Measurements from ENCODE around the gene SRPK2. TPM values are rescaled to one million over a fixed set of nuclear protein-coding genes. Genes with fewer than 3 reads are reported as not detected.

Gene SRPK2
- total and polyA plus RNA-seq, 2 of the 8 experiments (the other 6 are each of a cell fraction or from before 2014, with no cell fraction given): 10.0 to 47.1 TPM

- TF ChIP-seq SRF (IDR thresholded peaks at IDR 0.05; ENCODE audit: low read depth, low read length) (no peak), RNF2 (IDR thresholded peaks at IDR 0.05; ENCODE audit: borderline replicate concordance, low read depth, low read length, missing control alignments, poor library complexity, severe bottlenecking) (no peak), POU5F1 (IDR thresholded peaks at IDR 0.05; ENCODE audit: low read depth, low read length) (no peak), JUN (IDR thresholded peaks at IDR 0.05; ENCODE audit: low read depth, low read length) (no peak), ASH2L (IDR thresholded peaks at IDR 0.05; ENCODE audit: low read length) (no peak), HDAC2 (IDR thresholded peaks at IDR 0.05; ENCODE audit: borderline replicate concordance in 1 of 2, low read depth in 2 of 2, low read length in 2 of 2) (no peak), TBP (IDR thresholded peaks at IDR 0.05; ENCODE audit: low read depth, low read length) (no peak), SAP30 (IDR thresholded peaks at IDR 0.05; ENCODE audit: insufficient read depth, insufficient replicate concordance, low read length) (no peak), YY1 (IDR thresholded peaks at IDR 0.05; ENCODE audit: low read depth, low read length) (no peak), KDM1A (IDR thresholded peaks at IDR 0.05; ENCODE audit: borderline replicate concordance, low read length) (no peak), EP300 (IDR thresholded peaks at IDR 0.05; ENCODE audit: borderline replicate concordance in 1 of 2, low read depth in 2 of 2, low read length in 2 of 2) (no peak), EZH2 (IDR thresholded peaks at IDR 0.05; ENCODE audit: low read depth, low read length, severe bottlenecking) (no peak)
- TF ChIP-seq, protein P1, sequence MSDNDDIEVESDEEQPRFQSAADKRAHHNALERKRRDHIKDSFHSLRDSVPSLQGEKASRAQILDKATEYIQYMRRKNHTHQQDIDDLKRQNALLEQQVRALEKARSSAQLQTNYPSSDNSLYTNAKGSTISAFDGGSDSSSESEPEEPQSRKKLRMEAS (IDR thresholded peaks at IDR 0.05): no peak
- H3K27me3 ChIP-seq (replicated peaks in 1 of 4; ENCODE audit: control insufficient read depth in 3 of 4, extremely low read depth in 1 of 4, insufficient read depth in 3 of 4, low read length in 3 of 4): no peaks in the 10 kb centered on the region
- no peak overlapping the region for H3K56ac ChIP-seq (replicated peaks; ENCODE audit: insufficient read length, low read depth, low read length)
- H3K4me3 ChIP-seq (ENCODE audit: extremely low read depth in 1 of 4, insufficient read depth in 2 of 4, low read depth in 3 of 4, low read length in 4 of 4): no peak overlapping the region
- H3K23ac ChIP-seq (ENCODE audit: insufficient read length): no peak overlapping the region
- H2AK5ac ChIP-seq (ENCODE audit: low read depth, low read length): no peak overlapping the region
- H4K8ac ChIP-seq (ENCODE audit: extremely low read depth, insufficient read depth, low read length): no peak overlapping the region
- no peak overlapping the region for H4K5ac ChIP-seq (ENCODE audit: insufficient read length, low read depth, low read length)
- 100% methylated on average over 1 of the region's 1 CpG; no CpG with 5 or more reads in 1 of the 2 experiments for WGBS, 2 experiments (ENCODE audit: extremely low coverage in 1 of 2, insufficient coverage in 1 of 2, insufficient read length in 1 of 2, insufficient replicate concordance in 2 of 2, low coverage in 1 of 2, low lambda C conversion rate in 2 of 2, missing lambda C conversion rate in 1 of 2)
- no peaks in the 10 kb centered on the region; a peak in 1 of 8 replicates for H3K36me3 ChIP-seq (ENCODE audit: control insufficient read depth in 2 of 4, insufficient read depth in 4 of 4, low read length in 3 of 4)
- no peak for DNase-seq (ENCODE audit: low read depth in 1 of 2, low spot score in 2 of 2)
- H3K4ac ChIP-seq (replicated peaks; ENCODE audit: insufficient read length, low read depth, low read length): no peak overlapping the region
- no peak overlapping the region for H3K18ac ChIP-seq (ENCODE audit: extremely low read depth, low read length)
- H2BK20ac ChIP-seq (ENCODE audit: low read length): no peak overlapping the region
- no peak overlapping the region for H2BK12ac ChIP-seq (ENCODE audit: low read depth, low read length)
- H3K4me1 ChIP-seq (replicated peaks in 1 of 4; ENCODE audit: control insufficient read depth in 3 of 4, insufficient read depth in 4 of 4, low read length in 3 of 4): peaks cover 0 to 4% (median 0%) of the 10 kb centered on the region in 4 experiments; a peak in 1 of 7 replicates
- H2BK120ac ChIP-seq (replicated peaks; ENCODE audit: low read depth, low read length): no peak overlapping the region
- H2AFZ ChIP-seq (ENCODE audit: low read length): no peak overlapping the region
- no peak overlapping the region for H2BK5ac ChIP-seq (ENCODE audit: low read depth, low read length)
- no peak overlapping the region for H3K27ac ChIP-seq (ENCODE audit: low read depth, low read length)
- no peak overlapping the region for H3K14ac ChIP-seq (ENCODE audit: insufficient read length)
- H3K9me3 ChIP-seq (ENCODE audit: insufficient read depth in 2 of 2, low read depth in 1 of 2, low read length in 1 of 2): no peaks in the 10 kb centered on the region
- no peak overlapping the region for H2BK15ac ChIP-seq (ENCODE audit: low read length)
- H3K4me2 ChIP-seq (ENCODE audit: insufficient read depth in 1 of 2, low read depth in 2 of 2, low read length in 2 of 2): no peak overlapping the region
- H3K23me2 ChIP-seq (ENCODE audit: low read depth, low read length): no peaks in the 10 kb centered on the region
- H3K79me1 ChIP-seq (ENCODE audit: low read depth, low read length): 0 out of 2 replicates have a peak, but pooled peaks cover 2% of the 10 kb centered on the region
- no peak overlapping the region for H3K9ac ChIP-seq (replicated peaks in 1 of 4; ENCODE audit: extremely low read depth in 1 of 4, low read depth in 3 of 4, low read length in 3 of 4)
- peaks cover 0 to 6% of the 10 kb centered on the region in 2 experiments for H4K20me1 ChIP-seq (replicated peaks in 1 of 2; ENCODE audit: control insufficient read depth in 1 of 2, insufficient read depth in 2 of 2, low read length in 2 of 2)
- ChIA-PET CTCF (ENCODE audit: partially characterized antibody) (no interaction called here), POLR2A (ENCODE audit: partially characterized antibody) (no interaction called here)
- peaks cover 0 to 3% of the 10 kb centered on the region in 2 experiments; a peak in 1 of 4 replicates for H3K79me2 ChIP-seq (ENCODE audit: control insufficient read depth in 1 of 2, insufficient read depth in 2 of 2, low read length in 2 of 2)
- no peak overlapping the region for H4K91ac ChIP-seq (replicated peaks; ENCODE audit: insufficient read length, low read length)
- no peak for FAIRE-seq
Observed at GRCh38 chr7:105173586-105173985, 215.1 kb downstream of the SRPK2 start.
